Esophagus (tissue), 2 donors: ENCODE measurements around the gene AIG1. TPM values are rescaled to one million over a fixed set of nuclear protein-coding genes. Genes with fewer than 3 reads are reported as not detected.

ENCODE experiments used
- H3K27ac ChIP-seq, 2 donors: one replicate each; pipeline ENCODE4 v1.5.1; 2013; ENCODE audit warnings: low read depth in 2 of 2, mild to moderate bottlenecking in 2 of 2, inconsistent platforms in 1 of 2, low read length in 1 of 2, moderate library complexity in 1 of 2
- H3K27me3 ChIP-seq, 2 donors: one replicate each; pipeline ENCODE4 v1.6.1; 2013; ENCODE audit warnings: low read length in 2 of 2, control low read depth in 1 of 2, mild to moderate bottlenecking in 1 of 2; ENCODE audit not compliant: insufficient read depth in 2 of 2, control insufficient read depth in 1 of 2
- H3K36me3 ChIP-seq, 2 donors: one replicate each; pipeline ENCODE4 v1.6.1; 2013; ENCODE audit warnings: low read length in 1 of 2; ENCODE audit not compliant: control insufficient read depth in 2 of 2, insufficient read depth in 2 of 2
- H3K4me1 ChIP-seq, 2 donors: one replicate each; pipeline ENCODE4 v1.6.1; 2013; ENCODE audit warnings: low read length in 1 of 2; ENCODE audit not compliant: control insufficient read depth in 2 of 2, insufficient read depth in 2 of 2
- H3K4me3 ChIP-seq, 2 donors: one replicate each; pipeline ENCODE4 v1.5.1; 2013; ENCODE audit warnings: low read length in 2 of 2, mild to moderate bottlenecking in 2 of 2, low read depth in 1 of 2, moderate library complexity in 1 of 2
- H3K9me3 ChIP-seq, 2 donors: one replicate each; pipeline ENCODE4 v1.6.1; 2013; ENCODE audit warnings: mild to moderate bottlenecking in 2 of 2, low read depth in 1 of 2, low read length in 1 of 2, moderate library complexity in 1 of 2; ENCODE audit not compliant: control insufficient read depth in 2 of 2, insufficient read depth in 1 of 2
- WGBS, 2 donors: extraction: QIAGEN DNeasy Blood & Tissue Kit; methylation state at CpG; one replicate each; pipeline ENCODE4 v1.1.7; 2013; 5-methylcytosine and 5-hydroxymethylcytosine counted together
- polyA plus RNA-seq, 2 donors: library from polyadenylated mRNA; stranded (reverse); fragments of 200-250 nt; gene quantifications; one replicate each; pipeline ENCODE4 v1.2.3, GENCODE V29; 2013
- donor health status: healthy with polysubstance abuse.
- donor health status: Bipolar disorder and iron deficiency.

Gene AIG1
- polyA plus RNA-seq, 2 donors = 28.5 to 44.6 TPM

- H3K27me3 ChIP-seq = no peaks in the 10 kb centered on the region
- no peak overlapping the region for H3K4me3 ChIP-seq
- WGBS, 2 donors = 54 to 77% methylated on average over 1 of the region's 1 CpG
- no peak overlapping the region for H3K27ac ChIP-seq
- H3K4me1 ChIP-seq = no peaks in the 10 kb centered on the region
- no peaks in the 10 kb centered on the region for H3K9me3 ChIP-seq
- no peaks in the 10 kb centered on the region for H3K36me3 ChIP-seq
Measured at GRCh38 chr6:143325379-143326140, 264.9 kb downstream of the AIG1 start.

DNA sequence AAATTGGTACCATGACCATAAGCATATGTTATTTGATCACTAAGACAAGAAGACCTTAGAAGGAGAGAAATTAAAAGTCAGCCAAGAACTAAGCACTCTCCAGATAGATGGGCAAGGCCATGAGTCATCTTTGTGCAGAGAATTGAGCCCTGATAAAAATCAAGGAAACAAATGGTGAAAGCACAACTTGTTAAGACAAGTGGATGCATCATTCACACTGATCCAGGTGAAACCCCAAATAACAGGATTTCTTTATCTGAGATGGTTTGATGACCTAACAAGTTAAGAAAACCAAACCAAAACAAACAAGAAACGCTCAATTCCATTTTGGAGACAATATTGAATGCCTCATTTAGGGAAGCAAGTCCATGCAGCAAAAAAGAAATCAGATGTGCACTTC is 268.2 kb downstream of the AIG1 start:
- Histone ChIP-seq H3K27me3 (no peaks in the 10 kb centered on the region), H3K36me3 (no peaks in the 10 kb centered on the region), H3K4me3 (no peak overlapping the region), H3K27ac (no peak overlapping the region), H3K4me1 (no peaks in the 10 kb centered on the region), H3K9me3 (no peaks in the 10 kb centered on the region)
- 50 to 69% methylated on average over 1 of the region's 1 CpG for WGBS, 2 donors

DNA sequence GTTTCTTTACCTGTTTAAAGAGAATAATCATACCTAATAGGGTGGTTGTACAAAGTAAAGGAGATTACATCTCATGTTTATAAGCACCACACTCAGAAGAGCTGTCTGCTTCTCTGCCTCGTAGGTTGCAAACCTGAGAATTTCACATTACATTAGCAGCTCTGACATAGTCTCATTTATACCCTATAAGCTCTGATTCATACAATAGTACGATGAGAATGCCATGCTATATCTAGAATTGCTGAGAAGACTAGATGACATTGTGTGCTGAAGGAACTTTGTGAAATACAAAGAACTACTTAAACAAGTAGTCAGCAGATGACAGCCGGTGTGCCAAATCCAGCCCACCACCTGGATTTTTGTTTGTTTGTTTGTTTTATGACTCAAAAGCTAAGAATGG is 268.6 kb downstream of the AIG1 start:
- Histone ChIP-seq H3K4me3 (no peak overlapping the region), H3K27ac (no peak overlapping the region), H3K36me3 (no peaks in the 10 kb centered on the region), H3K4me1 (no peaks in the 10 kb centered on the region), H3K9me3 (no peaks in the 10 kb centered on the region), H3K27me3 (no peaks in the 10 kb centered on the region)
- WGBS, 2 donors = 52 to 73% methylated on average over 3 of the region's 3 CpGs

DNA sequence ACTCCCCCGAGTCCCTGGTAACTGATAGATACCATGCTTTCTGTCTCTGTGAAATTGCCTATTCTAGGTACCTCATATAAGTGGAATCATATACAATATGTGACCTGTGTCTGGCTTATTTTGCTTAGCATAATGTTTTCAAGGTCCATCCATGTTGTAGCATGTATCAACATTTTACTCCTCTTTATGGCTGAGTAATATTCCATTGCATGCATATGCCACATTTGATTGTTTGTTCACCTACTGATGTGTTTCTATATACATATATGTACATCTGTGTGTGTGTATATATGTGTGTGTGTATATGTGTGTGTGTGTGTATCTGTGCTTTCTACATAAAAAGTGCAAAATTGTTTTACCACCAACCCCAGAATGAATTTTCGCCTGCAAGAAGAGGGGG is 270.7 kb downstream of the AIG1 start:
- H3K27me3 ChIP-seq = no peaks in the 10 kb centered on the region
- H3K4me3 ChIP-seq = no peak overlapping the region
- no peaks in the 10 kb centered on the region for H3K4me1 ChIP-seq
- no peaks in the 10 kb centered on the region for H3K9me3 ChIP-seq
- 94% methylated on average over 2 of the region's 2 CpGs for WGBS, 2 donors
- no peaks in the 10 kb centered on the region for H3K36me3 ChIP-seq
- H3K27ac ChIP-seq = no peak overlapping the region

DNA sequence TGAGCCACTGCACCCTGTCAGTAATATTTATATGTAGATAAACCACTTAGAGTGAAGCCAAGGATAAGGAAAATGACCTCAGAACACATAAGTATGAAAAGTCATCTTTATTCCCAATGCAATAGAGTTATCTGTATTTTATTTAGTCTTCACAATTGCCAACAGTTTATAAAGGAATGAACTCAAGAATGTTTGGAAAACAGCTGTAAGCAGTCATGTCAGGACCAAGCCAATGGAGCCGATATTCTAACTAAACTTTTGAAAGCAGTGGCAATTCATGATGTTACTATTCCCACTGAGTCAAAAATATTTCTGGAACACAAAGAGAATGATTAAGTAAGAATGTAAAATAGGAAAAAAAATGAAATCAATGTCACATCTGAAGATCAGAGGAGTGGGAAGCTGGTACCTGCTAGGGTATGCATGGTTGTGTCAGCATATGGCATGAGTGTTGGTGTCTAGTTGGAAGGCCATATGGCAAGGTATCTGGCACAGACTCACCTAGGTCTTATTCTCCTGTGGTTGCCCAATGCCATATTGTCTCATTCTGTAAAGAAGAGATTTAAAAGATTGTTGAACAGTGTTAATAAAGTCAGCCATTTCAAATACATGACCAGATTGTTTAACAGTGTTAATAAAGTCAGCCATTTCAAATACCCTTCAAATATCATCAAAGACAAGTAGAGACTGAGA is 271.6 kb downstream of the AIG1 start:
- Histone ChIP-seq H3K4me3 (no peak overlapping the region), H3K27me3 (no peaks in the 10 kb centered on the region), H3K4me1 (no peaks in the 10 kb centered on the region), H3K27ac (no peak overlapping the region), H3K9me3 (no peaks in the 10 kb centered on the region), H3K36me3 (no peaks in the 10 kb centered on the region)
- 72 to 77% methylated on average over 1 of the region's 1 CpG for WGBS, 2 donors

DNA sequence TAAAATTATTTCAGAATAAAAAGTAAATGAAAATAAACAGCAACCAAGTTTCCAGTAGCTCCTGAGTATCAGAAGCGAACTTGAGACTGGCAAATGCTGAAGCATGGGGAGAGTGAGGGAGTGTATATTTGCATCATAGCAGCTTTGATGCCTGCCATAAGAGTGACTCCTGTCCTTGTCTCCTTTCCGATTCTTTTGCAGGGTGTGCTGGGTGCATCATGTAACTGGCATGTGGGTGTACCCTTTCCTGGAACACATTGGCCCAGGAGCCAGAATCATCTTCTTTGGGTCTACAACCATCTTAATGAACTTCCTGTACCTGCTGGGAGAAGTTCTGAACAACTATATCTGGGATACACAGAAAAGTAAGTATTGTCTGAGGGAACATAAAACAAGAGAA is 272.4 kb downstream of the AIG1 start:
- H3K9me3 ChIP-seq = no peaks in the 10 kb centered on the region
- no peaks in the 10 kb centered on the region for H3K27me3 ChIP-seq
- H3K4me1 ChIP-seq = no peaks in the 10 kb centered on the region
- peaks cover 0 to 2% of the 10 kb centered on the region in 2 donors for H3K36me3 ChIP-seq
- H3K4me3 ChIP-seq = no peak overlapping the region
- 74 to 79% methylated on average over 2 of the region's 2 CpGs for WGBS, 2 donors
- H3K27ac ChIP-seq = no peak overlapping the region

DNA sequence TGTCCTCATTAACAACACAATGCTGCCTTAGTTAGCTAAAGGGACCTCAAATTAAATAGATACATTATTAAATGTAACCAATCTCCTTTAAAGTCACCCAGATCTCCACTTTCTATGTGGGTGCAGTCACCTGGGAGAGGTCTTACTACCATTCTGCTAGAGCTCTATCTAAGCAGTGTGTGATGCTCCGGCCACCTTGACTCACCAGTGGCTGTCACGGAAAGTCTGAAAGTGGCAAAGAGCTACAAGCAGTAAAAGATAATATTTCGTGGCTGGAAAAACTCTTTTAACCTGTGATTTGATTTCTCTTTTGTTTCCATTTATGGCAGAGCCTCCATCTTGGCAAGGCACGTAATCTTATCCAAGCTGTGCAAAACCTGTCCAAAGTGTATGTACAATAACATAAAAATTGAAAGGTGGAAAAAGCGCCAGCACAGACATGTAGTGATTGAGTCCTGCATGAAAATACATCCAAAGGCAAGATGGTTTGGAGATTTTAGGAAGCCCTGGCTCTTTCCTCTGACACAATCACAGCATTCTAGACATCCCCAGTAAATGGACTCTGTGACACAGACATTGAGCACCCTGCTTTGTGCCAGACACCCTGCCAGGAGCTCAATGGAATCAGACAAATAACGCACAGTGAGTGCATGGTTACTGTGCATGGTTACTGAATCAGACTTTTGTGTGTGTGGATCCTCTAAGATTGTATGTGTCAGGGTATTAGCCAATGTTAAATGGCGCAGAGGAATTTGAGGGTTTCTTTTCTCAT is 273.2 kb downstream of the AIG1 start:
- no peaks in the 10 kb centered on the region for H3K9me3 ChIP-seq
- no peaks in the 10 kb centered on the region for H3K4me1 ChIP-seq
- H3K4me3 ChIP-seq = no peak overlapping the region
- no peaks in the 10 kb centered on the region for H3K27me3 ChIP-seq
- WGBS, 2 donors = 73 to 78% methylated on average over 7 of the region's 7 CpGs
- peak overlapping the region in 1 of 2 donors; percentile 29 for H3K27ac ChIP-seq
- H3K36me3 ChIP-seq = peaks cover 0 to 2% of the 10 kb centered on the region in 2 donors

DNA sequence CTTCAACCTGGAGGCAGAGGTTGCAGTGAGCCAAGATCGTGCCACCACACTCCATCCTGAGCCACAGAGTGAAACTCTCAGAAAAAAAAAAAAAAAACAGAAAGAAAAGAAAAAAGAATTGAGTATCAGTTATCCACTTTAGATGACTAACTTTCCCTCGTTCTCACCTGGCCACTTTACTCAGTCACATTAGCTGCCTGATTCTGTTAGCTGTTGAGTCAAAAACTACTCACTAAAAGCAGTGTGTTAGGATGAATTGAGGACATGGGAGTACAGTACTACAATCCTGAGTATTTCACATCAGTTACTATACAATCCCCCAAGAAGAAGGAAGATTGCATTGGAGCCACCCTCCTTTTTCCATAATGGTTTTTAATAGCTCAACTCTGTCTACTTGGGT is 275.2 kb downstream of the AIG1 start:
- Histone ChIP-seq H3K9me3 (no peaks in the 10 kb centered on the region), H3K4me1 (no peaks in the 10 kb centered on the region), H3K27me3 (no peaks in the 10 kb centered on the region), H3K27ac (no peak overlapping the region), H3K36me3 (peaks cover 0 to 2% of the 10 kb centered on the region in 2 donors), H3K4me3 (no peak overlapping the region)
- WGBS, 2 donors = 86 to 95% methylated on average over 2 of the region's 2 CpGs

DNA sequence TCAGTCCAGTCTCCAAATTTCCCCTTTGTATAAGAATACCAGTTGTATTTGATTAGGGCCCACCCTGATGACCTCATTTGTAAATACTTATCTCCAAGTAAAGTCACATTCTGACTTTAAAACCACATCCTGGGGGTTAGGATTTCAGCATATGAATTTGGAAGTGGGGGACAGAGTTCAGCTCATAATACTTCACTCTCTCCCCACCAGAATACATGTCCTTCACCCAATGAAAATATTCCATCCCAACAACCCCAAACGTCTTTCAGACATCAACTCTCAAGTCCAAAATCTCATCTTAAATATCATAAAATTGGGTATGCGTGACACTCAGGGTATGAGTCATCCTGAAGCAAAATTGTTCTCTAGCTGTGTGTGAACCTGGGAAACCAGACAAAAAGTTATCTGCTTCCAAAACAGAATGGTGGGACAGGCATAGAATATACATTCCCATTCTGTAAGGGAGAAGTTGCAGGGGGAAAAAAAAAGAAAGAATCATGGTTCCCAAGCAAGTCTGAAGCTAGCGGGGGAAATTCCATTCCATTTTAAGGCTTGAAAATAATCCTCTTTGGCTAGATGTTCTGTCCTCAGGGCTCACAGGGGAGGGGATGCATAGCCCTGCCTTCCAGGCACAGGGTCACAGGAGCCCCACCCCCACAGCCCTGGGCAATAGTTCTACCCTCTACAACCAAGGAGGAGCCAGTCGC is 275.9 kb downstream of the AIG1 start:
- H3K27ac ChIP-seq = no peak overlapping the region
- 82 to 85% methylated on average over 4 of the region's 4 CpGs for WGBS, 2 donors
- H3K4me1 ChIP-seq = no peaks in the 10 kb centered on the region

More for the DNA sequence above, 275.9 kb downstream of the AIG1 start:
- Histone ChIP-seq H3K36me3 (peaks cover 0 to 2% of the 10 kb centered on the region in 2 donors), H3K27me3 (no peaks in the 10 kb centered on the region), H3K4me3 (no peak overlapping the region), H3K9me3 (no peaks in the 10 kb centered on the region)
